Natural killer cell (primary cell): Measurements from ENCODE around the gene NPHP1. TPM values are rescaled to one million over a fixed set of nuclear protein-coding genes. Genes with fewer than 3 reads are reported as not detected.

Source experiments
- ATAC-seq, 3 donors: fragments of 150-1000 bp in 2 of 3; fragments of 200-7000 bp in 1 of 3; cut with Tn5 transposase; 1 replicate in 1 of 3; 2 replicates in 2 of 3; pipeline ENCODE4 v1.10.0; 2021; ENCODE audit warnings: mild to moderate bottlenecking in 2 of 3, moderate library complexity in 2 of 3
- DNase-seq, 2 donors: peaks; one replicate each; pipeline versions ENCODE4 v3.0.0 to v3.0.0-alpha.2; 2013 to 2021; ENCODE audit warnings: mixed read lengths in 1 of 2
- H3K27ac ChIP-seq: one replicate; pipeline ENCODE4 v1.5.1; 2013; ENCODE audit warnings: mild to moderate bottlenecking, low read length
- H3K27me3 ChIP-seq: one replicate; pipeline ENCODE4 v1.6.1; 2013; ENCODE audit warnings: low read length; ENCODE audit not compliant: control insufficient read depth, insufficient read depth
- H3K36me3 ChIP-seq: one replicate; pipeline ENCODE4 v1.6.1; 2013; ENCODE audit warnings: low read length; ENCODE audit not compliant: control insufficient read depth, insufficient read depth
- H3K4me1 ChIP-seq: one replicate; pipeline ENCODE4 v1.6.1; 2013; ENCODE audit warnings: low read length; ENCODE audit not compliant: control insufficient read depth, insufficient read depth
- H3K4me3 ChIP-seq: one replicate; pipeline ENCODE4 v1.5.1; 2013; ENCODE audit warnings: low read length
- H3K9me3 ChIP-seq: one replicate; pipeline ENCODE4 v1.6.1; 2013; ENCODE audit warnings: low read length; ENCODE audit not compliant: control insufficient read depth, insufficient read depth
- H3K27ac Mint-ChIP-seq, 2 donors: one replicate each; pipeline ENCODE4 v1.8.0; 2022; ENCODE audit warnings: mild to moderate bottlenecking in 2 of 2, mixed read lengths in 2 of 2, moderate library complexity in 1 of 2
- H3K27me3 Mint-ChIP-seq, 2 donors: one replicate each; pipeline ENCODE4 v1.8.0; 2022; ENCODE audit warnings: low read depth in 2 of 2, mixed read lengths in 2 of 2
- H3K36me3 Mint-ChIP-seq: one replicate; pipeline ENCODE4 v1.8.0; 2022; ENCODE audit warnings: mixed read lengths
- H3K4me1 Mint-ChIP-seq, 2 donors: one replicate each; pipeline ENCODE4 v1.8.0; 2022; ENCODE audit warnings: mixed read lengths in 2 of 2
- H3K4me3 Mint-ChIP-seq: one replicate; pipeline ENCODE4 v1.8.0; 2022; ENCODE audit warnings: mild to moderate bottlenecking, moderate library complexity, mixed read lengths
- H3K9me3 Mint-ChIP-seq, 2 donors: one replicate each; pipeline ENCODE4 v1.8.0; 2022; ENCODE audit warnings: mixed read lengths in 2 of 2
- CTCF ChIP-seq: fragments of 200-600 bp; IDR thresholded peaks from one replicate; pipeline ENCODE4 v1.8.0; 2022; ENCODE audit warnings: antibody characterized with exemption
- WGBS: methylation state at CpG from one replicate; pipeline ENCODE4 v1.1.7; 2013; ENCODE audit warnings: missing lambda C conversion rate; ENCODE audit not compliant: insufficient coverage; 5-methylcytosine and 5-hydroxymethylcytosine counted together
- intact Hi-C: fragments of 100-400 bp; cut with micrococcal nuclease; formaldehyde crosslinking; loops from one replicate; pipeline ENCODE4 v1.14.2; 2022
- total RNA-seq, 4 donors: library from RNA; stranded (reverse); fragments of 120-200 nt in 1 of 4; gene quantifications; one replicate each; pipeline versions ENCODE4 v1.2.3 to v1.2.4, GENCODE V29; 2013 to 2022

NPHP1 gene
- total RNA-seq, 3 donors from 2014 or later (not counting 1 experiment from before 2014, with no cell fraction given): 0.11 to 0.30 (median 0.24) TPM

DNA sequence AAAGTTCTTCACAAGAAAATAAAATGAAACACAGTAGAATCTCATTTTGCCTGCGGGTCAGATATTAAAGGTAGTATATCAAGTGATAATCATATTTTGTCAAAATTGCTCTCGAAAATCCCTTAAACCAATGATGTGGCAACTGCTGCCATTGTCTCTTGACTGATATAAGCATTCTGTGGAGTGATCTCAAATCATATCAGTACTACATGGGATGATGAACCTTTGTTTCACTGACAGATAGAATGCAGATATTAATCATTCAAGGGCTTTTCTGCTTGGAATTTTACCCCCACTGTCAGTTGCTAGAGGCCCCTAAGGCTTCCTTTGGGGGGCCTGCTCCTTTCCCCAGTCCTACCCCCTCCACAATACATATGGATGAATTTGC is 57.9 kb downstream of the NPHP1 start:
- 93% methylated on average over 2 of the region's 2 CpGs for WGBS
- no peaks in the 10 kb centered on the region for H3K36me3 Mint-ChIP-seq
- intact Hi-C loops: no loop called here
- Histone ChIP-seq H3K27ac (no peak overlapping the region), H3K4me3 (no peak overlapping the region), H3K27me3 (no peaks in the 10 kb centered on the region), H3K4me1 (no peaks in the 10 kb centered on the region), H3K9me3 (no peaks in the 10 kb centered on the region), H3K36me3 (no peaks in the 10 kb centered on the region)
- no peak for TF ChIP-seq CTCF
- peaks cover 5 to 23% of the 10 kb centered on the region in 2 donors for H3K27me3 Mint-ChIP-seq
- H3K4me3 Mint-ChIP-seq: no peak overlapping the region
- H3K27ac Mint-ChIP-seq: no peak overlapping the region
- DNase-seq (no peak), ATAC-seq (no peak)
- H3K4me1 Mint-ChIP-seq: no peaks in the 10 kb centered on the region
- H3K9me3 Mint-ChIP-seq: no peaks in the 10 kb centered on the region

DNA sequence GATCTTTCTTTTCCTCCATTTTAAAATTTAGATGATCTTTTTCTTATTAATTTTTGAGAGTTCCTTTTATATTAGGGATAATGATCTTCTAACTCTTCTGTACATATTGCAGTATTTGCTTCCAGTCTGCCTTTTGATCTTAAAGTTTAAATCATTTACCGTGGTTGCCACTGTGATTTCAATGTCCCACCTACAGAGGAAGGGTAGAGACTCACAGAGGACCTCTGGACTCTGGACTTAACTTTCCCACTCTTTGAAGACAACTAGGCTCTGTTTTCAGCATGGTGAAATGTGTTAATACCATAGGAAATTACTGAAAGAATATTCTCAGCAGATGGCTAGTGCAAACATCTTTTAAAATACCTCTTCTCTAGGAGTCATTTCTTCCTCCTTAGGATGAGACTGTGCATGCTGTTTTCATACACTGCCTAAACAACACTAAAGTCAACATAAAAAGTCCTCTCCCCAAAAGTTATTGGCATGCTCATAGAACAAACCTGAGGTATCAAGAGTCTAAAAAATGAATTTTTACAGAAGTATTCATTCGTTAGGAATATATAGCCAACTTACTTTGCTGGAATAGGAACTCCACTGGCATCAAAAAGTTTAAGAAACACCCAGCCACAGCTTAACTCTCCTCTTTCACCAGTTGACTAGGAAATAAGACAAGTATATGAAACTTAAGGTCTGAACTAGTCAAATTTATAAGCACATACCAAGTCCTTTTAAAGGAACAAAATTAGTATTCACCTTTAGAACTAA is 58.4 kb downstream of the NPHP1 start:
- Histone ChIP-seq H3K4me1 (no peaks in the 10 kb centered on the region), H3K27ac (no peak overlapping the region), H3K27me3 (no peaks in the 10 kb centered on the region), H3K9me3 (no peaks in the 10 kb centered on the region), H3K36me3 (no peaks in the 10 kb centered on the region), H3K4me3 (no peak overlapping the region)
- no peaks in the 10 kb centered on the region for H3K4me1 Mint-ChIP-seq
- no peaks in the 10 kb centered on the region for H3K36me3 Mint-ChIP-seq
- ATAC-seq (no peak), DNase-seq (no peak)
- 73% methylated on average over 2 of the region's 2 CpGs for WGBS
- H3K27me3 Mint-ChIP-seq: peaks cover 5 to 23% of the 10 kb centered on the region in 2 donors
- no peak overlapping the region for H3K4me3 Mint-ChIP-seq
- intact Hi-C loops: no loop called here
- no peak overlapping the region for H3K27ac Mint-ChIP-seq
- TF ChIP-seq CTCF: no peak
- no peaks in the 10 kb centered on the region for H3K9me3 Mint-ChIP-seq

- no peaks in the 10 kb centered on the region for H3K36me3 Mint-ChIP-seq
- ATAC-seq: no peak
- H3K27ac Mint-ChIP-seq: no peak overlapping the region
- H3K4me1 ChIP-seq: no peaks in the 10 kb centered on the region
- DNase-seq: no peak
- intact Hi-C loops: no loop called here
- H3K4me1 Mint-ChIP-seq: no peaks in the 10 kb centered on the region
- TF ChIP-seq CTCF: no peak
- no peaks in the 10 kb centered on the region for H3K9me3 Mint-ChIP-seq
- H3K27me3 Mint-ChIP-seq: peaks cover 5 to 23% of the 10 kb centered on the region in 2 donors
- H3K4me3 Mint-ChIP-seq: no peak overlapping the region
- no peaks in the 10 kb centered on the region for H3K27me3 ChIP-seq
- no peak overlapping the region for H3K27ac ChIP-seq
- H3K36me3 ChIP-seq: no peaks in the 10 kb centered on the region
- H3K9me3 ChIP-seq: no peaks in the 10 kb centered on the region
- H3K4me3 ChIP-seq: no peak overlapping the region
Measured at GRCh38 chr2:110143982-110144381, 60.8 kb downstream of the NPHP1 start.

GRCh38 chr2:110140401-110140800 is 64.4 kb downstream of the NPHP1 start:
- Histone ChIP-seq H3K27ac (no peak overlapping the region), H3K9me3 (no peaks in the 10 kb centered on the region), H3K27me3 (no peaks in the 10 kb centered on the region), H3K4me3 (no peak overlapping the region), H3K36me3 (no peaks in the 10 kb centered on the region), H3K4me1 (no peaks in the 10 kb centered on the region)
- Mint-ChIP-seq H3K4me3 (no peak overlapping the region), H3K27ac (no peak overlapping the region), H3K36me3 (no peaks in the 10 kb centered on the region), H3K4me1 (no peaks in the 10 kb centered on the region), H3K9me3 (no peaks in the 10 kb centered on the region), H3K27me3 (peaks cover 0 to 5% of the 10 kb centered on the region in 2 donors)
- no peak for DNase-seq
- ATAC-seq: no peak
- WGBS: 100% methylated on average over 1 of the region's 1 CpG
- intact Hi-C loops: no loop called here
- TF ChIP-seq CTCF: no peak
